PFSK-1 (cell line): ENCODE measurements around the gene CCR1.

Experiments used
- FOXP2 ChIP-seq: optimal IDR thresholded peaks from 2 replicates; pipeline ENCODE3; 2011; ENCODE audit warnings: borderline replicate concordance, control low read depth, inconsistent platforms; ENCODE audit not compliant: insufficient read depth; ENCODE audit errors: extremely low read length, extremely low read depth
- POLR2AphosphoS5 ChIP-seq: IDR thresholded peaks from 2 replicates; pipeline ENCODE4 v1.6.1; 2012; ENCODE audit warnings: low read depth, mild to moderate bottlenecking, control low read depth, low read length, moderate library complexity
- SIN3A ChIP-seq: IDR thresholded peaks from 2 replicates; pipeline ENCODE4 v1.6.1; 2012; ENCODE audit warnings: mild to moderate bottlenecking, low read length, moderate library complexity, borderline replicate concordance; ENCODE audit not compliant: insufficient read depth
- TAF1 ChIP-seq: IDR thresholded peaks from 2 replicates; pipeline ENCODE4 v1.6.1; 2012; ENCODE audit warnings: low read length, control low read depth, borderline replicate concordance; ENCODE audit not compliant: insufficient read depth
- TF ChIP-seq, protein P1 (sequence below), 2 experiments: IDR thresholded peaks; 2 replicates each; pipeline versions ENCODE4 v1.6.1 to v1.8.0; 2011 to 2012; ENCODE audit warnings: low read depth in 2 of 2, low read length in 2 of 2, control low read depth in 1 of 2, inconsistent platforms in 1 of 2, mild to moderate bottlenecking in 1 of 2, moderate library complexity in 1 of 2; ENCODE audit not compliant: insufficient read depth in 1 of 2

CCR1 gene

DNA sequence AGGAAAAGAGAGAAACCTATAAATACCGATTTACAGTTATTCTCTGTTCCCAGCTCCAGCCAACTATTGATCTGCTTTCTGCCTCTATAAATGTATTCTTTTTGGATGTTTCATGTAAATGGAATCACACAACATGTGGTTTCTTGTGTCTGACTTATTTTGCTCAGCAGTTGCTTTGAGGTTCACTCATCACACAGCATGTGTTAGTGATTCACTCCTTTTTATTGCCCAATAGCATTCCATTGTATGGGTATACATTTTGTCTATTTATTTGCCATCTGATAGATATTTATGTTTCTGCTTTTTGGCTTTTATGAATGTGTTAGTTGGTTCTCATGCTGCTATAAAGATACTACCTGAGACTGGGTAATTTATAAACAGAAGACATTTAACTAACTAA is 23.6 kb downstream of the CCR1 start:
- no peak for TF ChIP-seq POLR2AphosphoS5
- no peak for TF ChIP-seq FOXP2
- TF ChIP-seq TAF1 = no peak
- TF ChIP-seq, protein P1, sequence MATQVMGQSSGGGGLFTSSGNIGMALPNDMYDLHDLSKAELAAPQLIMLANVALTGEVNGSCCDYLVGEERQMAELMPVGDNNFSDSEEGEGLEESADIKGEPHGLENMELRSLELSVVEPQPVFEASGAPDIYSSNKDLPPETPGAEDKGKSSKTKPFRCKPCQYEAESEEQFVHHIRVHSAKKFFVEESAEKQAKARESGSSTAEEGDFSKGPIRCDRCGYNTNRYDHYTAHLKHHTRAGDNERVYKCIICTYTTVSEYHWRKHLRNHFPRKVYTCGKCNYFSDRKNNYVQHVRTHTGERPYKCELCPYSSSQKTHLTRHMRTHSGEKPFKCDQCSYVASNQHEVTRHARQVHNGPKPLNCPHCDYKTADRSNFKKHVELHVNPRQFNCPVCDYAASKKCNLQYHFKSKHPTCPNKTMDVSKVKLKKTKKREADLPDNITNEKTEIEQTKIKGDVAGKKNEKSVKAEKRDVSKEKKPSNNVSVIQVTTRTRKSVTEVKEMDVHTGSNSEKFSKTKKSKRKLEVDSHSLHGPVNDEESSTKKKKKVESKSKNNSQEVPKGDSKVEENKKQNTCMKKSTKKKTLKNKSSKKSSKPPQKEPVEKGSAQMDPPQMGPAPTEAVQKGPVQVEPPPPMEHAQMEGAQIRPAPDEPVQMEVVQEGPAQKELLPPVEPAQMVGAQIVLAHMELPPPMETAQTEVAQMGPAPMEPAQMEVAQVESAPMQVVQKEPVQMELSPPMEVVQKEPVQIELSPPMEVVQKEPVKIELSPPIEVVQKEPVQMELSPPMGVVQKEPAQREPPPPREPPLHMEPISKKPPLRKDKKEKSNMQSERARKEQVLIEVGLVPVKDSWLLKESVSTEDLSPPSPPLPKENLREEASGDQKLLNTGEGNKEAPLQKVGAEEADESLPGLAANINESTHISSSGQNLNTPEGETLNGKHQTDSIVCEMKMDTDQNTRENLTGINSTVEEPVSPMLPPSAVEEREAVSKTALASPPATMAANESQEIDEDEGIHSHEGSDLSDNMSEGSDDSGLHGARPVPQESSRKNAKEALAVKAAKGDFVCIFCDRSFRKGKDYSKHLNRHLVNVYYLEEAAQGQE (IDR thresholded peaks at IDR 0.05; ENCODE audit: insufficient read depth in 1 of 2, low read depth in 2 of 2, low read length in 2 of 2) = no peak

DNA sequence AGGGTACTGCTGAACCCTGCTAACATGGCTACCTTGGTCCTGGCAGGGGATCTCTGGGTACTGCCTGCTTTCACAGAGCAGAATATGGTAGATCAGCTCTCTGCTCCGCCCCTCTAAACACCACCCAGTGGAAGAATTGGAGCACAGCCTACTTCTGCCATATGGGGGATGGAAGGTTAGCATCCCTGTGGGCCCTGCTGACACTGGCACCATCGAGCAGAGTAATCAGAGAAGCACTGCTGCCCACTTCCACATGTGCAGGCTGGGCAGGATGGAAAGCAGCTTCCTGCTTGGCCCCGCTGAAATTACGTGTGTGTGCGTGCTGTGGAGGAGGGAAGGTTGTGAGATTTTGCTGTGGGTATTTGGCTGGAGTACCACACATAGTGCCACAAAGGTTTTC is 24.8 kb downstream of the CCR1 start:
- TF ChIP-seq POLR2AphosphoS5 (no peak), FOXP2 (no peak), SIN3A (no peak), TAF1 (no peak)
- TF ChIP-seq, protein P1 (IDR thresholded peaks at IDR 0.05; ENCODE audit: insufficient read depth in 1 of 2, low read depth in 2 of 2, low read length in 2 of 2) = no peak

DNA sequence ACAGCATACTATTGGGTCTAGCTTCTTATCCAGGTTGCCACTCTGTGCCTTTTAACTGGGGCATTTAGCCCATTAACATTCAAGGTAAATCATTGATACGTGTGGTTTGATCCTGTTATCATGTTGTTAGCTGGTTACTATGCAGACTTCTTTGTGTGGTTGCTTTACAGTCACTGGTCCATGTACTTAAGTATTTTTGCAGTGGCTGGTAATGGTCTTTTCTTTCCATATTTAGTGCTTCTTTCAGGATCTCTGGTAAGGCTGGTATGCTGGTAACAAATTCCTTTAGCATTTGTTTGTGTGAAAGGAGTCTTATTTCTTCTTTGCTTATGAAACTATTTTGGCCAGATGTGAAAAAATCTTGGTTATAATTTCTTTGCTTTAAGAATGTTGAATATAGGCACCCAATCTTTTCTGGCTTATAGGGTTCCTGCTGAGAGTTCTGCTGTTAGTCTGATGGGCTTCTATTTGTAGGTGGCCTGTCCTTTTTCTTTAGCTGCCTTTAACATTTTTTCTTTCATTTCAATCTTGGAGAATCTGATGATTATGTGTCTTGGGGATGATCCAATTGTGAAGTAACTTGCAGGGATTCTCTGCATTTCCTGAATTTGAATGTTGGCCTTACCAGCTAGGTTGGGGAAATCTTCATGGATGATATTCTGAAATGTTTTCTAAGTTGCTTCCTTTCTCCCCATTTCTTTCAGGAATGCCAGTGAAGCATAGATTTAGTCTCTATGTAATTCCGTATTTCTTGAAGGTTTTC is 39.3 kb downstream of the CCR1 start:
- no peak for TF ChIP-seq FOXP2
- no peak for TF ChIP-seq TAF1
- TF ChIP-seq SIN3A = no peak

DNA sequence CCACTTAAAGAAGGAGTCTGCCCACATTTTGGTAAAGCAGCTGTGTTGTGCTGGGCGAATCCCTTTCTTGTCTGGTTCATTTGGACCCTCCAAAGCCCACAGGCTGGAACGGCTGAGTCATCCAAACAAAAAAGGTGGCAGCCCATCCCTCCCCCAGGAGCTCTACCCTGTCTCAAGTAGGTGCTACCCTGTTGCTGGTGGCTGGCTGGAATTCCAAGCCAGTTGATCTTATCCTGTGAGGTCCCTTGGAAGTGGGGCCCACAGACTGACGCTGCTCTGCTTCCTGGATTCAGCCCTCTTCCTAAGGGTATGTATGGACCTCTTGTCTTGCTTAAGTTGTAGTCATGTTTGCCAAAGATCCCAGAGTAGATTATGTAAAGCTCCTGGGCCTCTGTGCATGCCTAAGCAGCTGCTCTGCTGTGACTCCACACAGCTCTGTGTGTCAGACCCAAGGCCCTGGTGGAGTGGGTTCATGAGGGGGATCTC is 44.5 kb downstream of the CCR1 start:
- TF ChIP-seq SIN3A = no peak
- TF ChIP-seq FOXP2 = no peak
- no peak for TF ChIP-seq TAF1
- TF ChIP-seq, protein P1 (IDR thresholded peaks at IDR 0.05; ENCODE audit: insufficient read depth in 1 of 2, low read depth in 2 of 2, low read length in 2 of 2) = no peak
- TF ChIP-seq POLR2AphosphoS5 = no peak

DNA sequence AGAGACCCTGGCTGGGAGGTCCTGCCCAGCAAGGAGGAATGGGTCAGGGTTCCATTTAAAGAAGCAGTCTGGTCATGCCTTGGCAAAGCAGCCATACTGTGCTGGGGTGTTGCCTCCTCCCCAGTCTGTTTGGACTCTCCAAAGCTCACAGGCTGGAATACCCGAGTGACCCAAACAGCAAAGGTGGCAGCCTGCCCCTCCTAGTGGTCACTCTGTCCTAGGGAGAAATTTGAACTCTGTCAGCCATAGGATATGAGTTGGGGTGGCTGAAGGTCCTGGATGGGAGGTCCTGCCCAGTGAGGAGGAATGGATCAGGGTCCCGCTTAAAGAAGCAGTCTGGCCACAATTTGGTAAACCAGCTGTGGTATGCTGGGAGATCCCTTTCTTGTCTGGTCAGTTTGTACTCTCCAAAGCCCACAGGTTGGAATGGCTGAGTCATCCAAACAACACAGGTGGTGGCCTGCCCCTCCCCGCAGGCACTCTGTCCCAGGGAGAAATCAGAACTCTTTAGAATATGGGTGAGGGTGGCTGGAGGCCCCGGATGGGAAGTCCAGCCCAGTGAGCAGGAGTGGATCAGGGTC is 45.0 kb downstream of the CCR1 start:
- no peak for TF ChIP-seq POLR2AphosphoS5
- no peak for TF ChIP-seq TAF1
- TF ChIP-seq FOXP2 = no peak
- TF ChIP-seq, protein P1 (IDR thresholded peaks at IDR 0.05; ENCODE audit: insufficient read depth in 1 of 2, low read depth in 2 of 2, low read length in 2 of 2) = no peak
- no peak for TF ChIP-seq SIN3A
